Mesendoderm (in vitro differentiated cells): ENCODE measurements around the gene G2E3.

ENCODE experiments used
- DNase-seq: peaks from one replicate; pipeline ENCODE4 v3.0.0; 2013
- H2AK5ac ChIP-seq: 2 replicates; pipeline ENCODE4 v1.6.1; 2013; ENCODE audit warnings: low read length, inconsistent platforms
- H2BK120ac ChIP-seq: 2 replicates; pipeline ENCODE4 v1.6.1; 2013; ENCODE audit warnings: low read depth, mild to moderate bottlenecking, low read length, moderate library complexity, mixed read lengths
- H2BK15ac ChIP-seq: replicated peaks from 2 replicates; pipeline ENCODE4 v1.6.1; 2013; ENCODE audit warnings: low read depth, mild to moderate bottlenecking, moderate library complexity
- H2BK5ac ChIP-seq: 2 replicates; pipeline ENCODE4 v1.6.1; 2013; ENCODE audit warnings: low read length, inconsistent platforms
- H3K18ac ChIP-seq: 2 replicates; pipeline ENCODE4 v1.6.1; 2013; ENCODE audit warnings: mild to moderate bottlenecking, low read length, mixed read lengths
- H3K23ac ChIP-seq: one replicate; pipeline ENCODE4 v1.6.1; 2013; ENCODE audit warnings: low read length
- H3K27ac ChIP-seq: 2 replicates; pipeline ENCODE4 v1.5.1; 2013; ENCODE audit warnings: low read depth, mild to moderate bottlenecking, inconsistent platforms, low read length, moderate library complexity
- H3K27me3 ChIP-seq: 2 replicates; pipeline ENCODE4 v1.6.1; 2013; ENCODE audit warnings: low read length, control low read depth, mild to moderate bottlenecking, inconsistent platforms; ENCODE audit not compliant: insufficient read depth, poor library complexity
- H3K36me3 ChIP-seq: 2 replicates; pipeline ENCODE4 v1.6.1; 2013; ENCODE audit warnings: low read length, inconsistent platforms; ENCODE audit not compliant: control insufficient read depth, insufficient read depth
- H3K4ac ChIP-seq: one replicate; pipeline ENCODE4 v1.6.1; 2013; ENCODE audit warnings: low read depth, mild to moderate bottlenecking, low read length, moderate library complexity
- H3K4me1 ChIP-seq: 2 replicates; pipeline ENCODE4 v1.6.1; 2013; ENCODE audit warnings: low read depth, low read length, inconsistent platforms; ENCODE audit not compliant: control insufficient read depth
- H3K4me2 ChIP-seq: 2 replicates; pipeline ENCODE4 v1.6.1; 2013; ENCODE audit warnings: low read length
- H3K4me3 ChIP-seq: 2 replicates; pipeline ENCODE4 v1.5.1; 2013; ENCODE audit warnings: mild to moderate bottlenecking, low read length
- H3K56ac ChIP-seq: one replicate; pipeline ENCODE4 v1.6.1; 2013; ENCODE audit warnings: low read length
- H3K79me1 ChIP-seq: 2 replicates; pipeline ENCODE4 v1.6.1; 2013; ENCODE audit warnings: low read length, inconsistent platforms
- H3K79me2 ChIP-seq: 2 replicates; pipeline ENCODE4 v1.6.1; 2013; ENCODE audit warnings: mild to moderate bottlenecking, low read length; ENCODE audit not compliant: control insufficient read depth, insufficient read depth
- H3K9ac ChIP-seq: 2 replicates; pipeline ENCODE4 v1.6.1; 2013; ENCODE audit warnings: low read length, inconsistent platforms
- H4K5ac ChIP-seq: one replicate; pipeline ENCODE4 v1.6.1; 2013; ENCODE audit warnings: low read length
- H4K8ac ChIP-seq: one replicate; pipeline ENCODE4 v1.6.1; 2013; ENCODE audit warnings: low read depth, mild to moderate bottlenecking, control low read depth, low read length, moderate library complexity
- WGBS: extraction: QIAGEN DNeasy Blood & Tissue Kit; methylation state at CpG from one replicate; pipeline ENCODE4 v1.1.7; 2013; ENCODE audit warnings: low lambda C conversion rate, missing lambda C conversion rate; ENCODE audit not compliant: insufficient coverage; ENCODE audit errors: extremely low coverage; 5-methylcytosine and 5-hydroxymethylcytosine counted together

G2E3 gene

DNA sequence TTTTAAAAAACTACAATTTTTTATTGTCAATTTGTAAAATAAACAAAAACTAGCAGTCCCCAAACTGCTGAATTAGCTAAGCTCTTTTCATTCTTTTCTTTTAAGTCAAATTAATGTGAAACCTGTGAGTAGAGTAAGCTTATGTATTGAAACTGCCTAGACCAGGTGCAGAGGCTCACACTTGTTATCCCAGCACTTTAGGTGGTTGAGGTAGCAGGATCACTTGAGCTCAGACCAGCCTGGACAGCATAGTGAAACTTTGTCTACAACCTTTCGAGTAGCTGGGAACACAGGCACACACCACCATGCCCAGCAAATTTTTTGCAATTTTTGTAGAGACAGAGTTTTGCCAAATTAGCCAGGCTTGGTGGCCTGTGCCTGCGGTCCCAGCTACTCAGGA, 89.5 kb downstream of the G2E3 start:
- H3K4me1 ChIP-seq, result no peaks in the 10 kb centered on the region
- no peaks in the 10 kb centered on the region for H3K27me3 ChIP-seq
- H2AK5ac ChIP-seq, result no peak overlapping the region
- H3K9ac ChIP-seq, result no peak overlapping the region
- H3K79me2 ChIP-seq, result no peaks in the 10 kb centered on the region
- H3K56ac ChIP-seq, result no peak overlapping the region
- no peak overlapping the region for H3K18ac ChIP-seq
- no peak overlapping the region for H2BK15ac ChIP-seq
- H3K23ac ChIP-seq, result no peak overlapping the region
- H3K4me2 ChIP-seq, result no peak overlapping the region
- H3K27ac ChIP-seq, result no peak overlapping the region
- H3K4me3 ChIP-seq, result no peak overlapping the region
- no CpG with 5 or more reads among the region's 2 CpGs for WGBS
- no peak overlapping the region for H4K5ac ChIP-seq
- no peaks in the 10 kb centered on the region for H3K79me1 ChIP-seq
- H2BK120ac ChIP-seq, result no peak overlapping the region
- no peak for DNase-seq
- H2BK5ac ChIP-seq, result no peak overlapping the region
- H3K36me3 ChIP-seq, result no peaks in the 10 kb centered on the region
- H3K4ac ChIP-seq, result no peak overlapping the region
- H4K8ac ChIP-seq, result no peak overlapping the region

DNA sequence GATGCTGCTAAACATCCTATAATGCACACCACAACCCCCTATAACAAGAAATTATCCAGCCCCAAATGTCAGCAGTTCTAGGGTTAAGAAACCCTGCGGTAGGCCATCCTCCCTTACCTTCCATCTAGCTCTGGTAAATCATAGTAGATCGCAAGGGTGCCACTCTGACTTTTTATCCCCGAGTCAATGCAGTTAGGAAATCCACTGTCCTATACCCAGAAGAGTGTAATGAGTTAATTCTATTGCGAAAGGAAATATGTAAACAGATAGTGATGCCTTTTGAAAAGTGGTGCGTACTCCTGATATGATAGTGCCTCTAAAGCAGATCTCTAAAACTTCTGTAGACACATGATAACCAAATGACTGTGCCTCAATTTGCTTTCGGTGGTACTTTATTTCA, 93.0 kb downstream of the G2E3 start:
- H4K8ac ChIP-seq, result no peak overlapping the region
- no peak overlapping the region for H2AK5ac ChIP-seq
- no peaks in the 10 kb centered on the region for H3K27me3 ChIP-seq
- H3K23ac ChIP-seq, result no peak overlapping the region
- no peak overlapping the region for H2BK15ac ChIP-seq
- no peak overlapping the region for H3K56ac ChIP-seq
- WGBS, result no CpG with 5 or more reads among the region's 6 CpGs
- DNase-seq, result no peak
- H3K4ac ChIP-seq, result no peak overlapping the region
- H3K36me3 ChIP-seq, result no peaks in the 10 kb centered on the region
- no peak overlapping the region for H2BK5ac ChIP-seq
- no peak overlapping the region for H3K4me2 ChIP-seq
- H3K4me3 ChIP-seq, result no peak overlapping the region
- no peak overlapping the region for H4K5ac ChIP-seq
- peaks cover 2% of the 10 kb centered on the region for H3K79me1 ChIP-seq
- no peaks in the 10 kb centered on the region for H3K79me2 ChIP-seq
- H3K4me1 ChIP-seq, result no peaks in the 10 kb centered on the region
- H3K18ac ChIP-seq, result no peak overlapping the region
- no peak overlapping the region for H2BK120ac ChIP-seq
- H3K27ac ChIP-seq, result no peak overlapping the region
- no peak overlapping the region for H3K9ac ChIP-seq

DNA sequence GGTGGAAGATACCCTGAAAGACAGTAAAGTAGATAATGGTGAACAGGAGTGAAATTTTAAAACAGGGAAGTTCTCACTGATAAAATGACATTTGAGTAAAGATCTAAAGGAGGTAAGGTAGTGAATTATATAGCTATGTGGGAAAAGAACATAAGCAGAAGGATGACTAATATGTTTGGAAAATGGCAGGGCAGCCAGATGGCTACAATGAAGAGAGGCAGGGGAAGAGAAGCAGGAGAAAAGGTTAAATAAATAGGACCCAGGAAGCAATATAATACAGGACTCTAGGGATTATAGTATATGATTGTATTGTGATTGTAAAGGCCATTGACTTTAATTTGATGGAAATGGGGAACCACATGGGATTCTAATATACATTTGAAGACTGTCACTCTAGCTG, 96.2 kb downstream of the G2E3 start:
- Histone ChIP-seq H3K56ac (no peak overlapping the region), H3K27ac (no peak overlapping the region), H2BK120ac (no peak overlapping the region), H3K4me2 (no peak overlapping the region), H2BK5ac (no peak overlapping the region), H3K4ac (no peak overlapping the region), H3K27me3 (no peaks in the 10 kb centered on the region), H4K5ac (no peak overlapping the region), H2BK15ac (no peak overlapping the region), H3K23ac (no peak overlapping the region), H3K4me3 (no peak overlapping the region), H2AK5ac (no peak overlapping the region), H3K79me2 (no peaks in the 10 kb centered on the region), H3K4me1 (no peaks in the 10 kb centered on the region), H3K36me3 (no peaks in the 10 kb centered on the region), H3K9ac (no peak overlapping the region), H3K79me1 (peaks cover 2% of the 10 kb centered on the region), H4K8ac (no peak overlapping the region), H3K18ac (no peak overlapping the region)
- DNase-seq, result no peak

DNA sequence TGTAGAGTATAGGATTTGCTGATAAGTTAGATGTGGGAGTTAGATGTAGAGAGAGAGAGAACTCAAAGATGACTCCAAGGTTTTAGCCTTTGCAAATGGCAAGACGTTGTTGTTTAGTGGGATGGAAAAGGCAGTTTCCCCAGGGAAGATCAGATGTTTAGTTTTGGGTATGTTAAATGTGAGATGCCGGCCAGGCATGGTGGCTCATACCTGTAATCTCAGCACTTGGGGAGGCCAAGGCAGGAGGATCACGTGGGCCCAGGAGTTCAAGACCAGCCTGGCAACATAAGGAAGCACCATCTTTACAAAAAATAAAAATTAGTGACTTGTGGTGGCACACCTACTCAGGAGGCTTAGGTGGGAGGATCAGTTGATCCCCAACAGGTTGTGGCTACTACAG, 96.7 kb downstream of the G2E3 start:
- H2BK15ac ChIP-seq, result no peak overlapping the region
- no peaks in the 10 kb centered on the region for H3K36me3 ChIP-seq
- H3K18ac ChIP-seq, result no peak overlapping the region
- no peak overlapping the region for H3K9ac ChIP-seq
- H2BK5ac ChIP-seq, result no peak overlapping the region
- H3K79me2 ChIP-seq, result no peaks in the 10 kb centered on the region
- no CpG with 5 or more reads among the region's 3 CpGs for WGBS
- no peak overlapping the region for H3K27ac ChIP-seq
- no peak overlapping the region for H3K23ac ChIP-seq
- no peak overlapping the region for H3K4me3 ChIP-seq
- no peak overlapping the region for H3K56ac ChIP-seq
- H4K8ac ChIP-seq, result no peak overlapping the region
- no peak overlapping the region for H3K4ac ChIP-seq
- H3K4me2 ChIP-seq, result no peak overlapping the region
- H3K79me1 ChIP-seq, result peaks cover 2% of the 10 kb centered on the region
- no peak for DNase-seq
- H3K4me1 ChIP-seq, result no peaks in the 10 kb centered on the region
- no peak overlapping the region for H2AK5ac ChIP-seq
- H2BK120ac ChIP-seq, result no peak overlapping the region
- H4K5ac ChIP-seq, result no peak overlapping the region
- no peaks in the 10 kb centered on the region for H3K27me3 ChIP-seq

DNA sequence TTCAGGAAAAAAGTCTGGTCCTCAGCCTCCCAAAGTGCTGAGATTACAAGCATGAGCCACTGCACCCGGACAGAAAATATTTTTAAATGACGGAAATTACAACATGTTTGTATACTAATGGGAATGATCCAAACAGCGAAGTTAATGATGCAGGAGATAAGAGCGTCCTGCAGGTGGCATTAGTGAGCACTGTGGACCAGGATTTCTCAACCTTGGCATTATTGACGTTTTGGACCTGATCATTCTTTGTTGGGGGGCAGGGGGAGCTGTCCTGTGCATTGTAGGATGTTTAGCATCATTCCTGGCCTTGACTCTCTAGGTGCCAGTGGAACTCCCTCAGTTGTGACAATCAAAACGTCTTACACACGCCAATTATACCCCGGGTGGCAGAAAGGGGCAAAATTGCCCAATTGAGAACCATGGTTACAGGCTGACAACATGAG, 97.3 kb downstream of the G2E3 start:
- WGBS, result no CpG with 5 or more reads among the region's 8 CpGs
- no peak overlapping the region for H4K5ac ChIP-seq
- no peak overlapping the region for H3K9ac ChIP-seq
- no peak overlapping the region for H3K23ac ChIP-seq
- H3K27me3 ChIP-seq, result no peaks in the 10 kb centered on the region
- no peak overlapping the region for H3K27ac ChIP-seq
- H3K18ac ChIP-seq, result no peak overlapping the region
- no peak overlapping the region for H3K4me2 ChIP-seq
- no peak overlapping the region for H2BK15ac ChIP-seq
- H2BK5ac ChIP-seq, result no peak overlapping the region
- no peak overlapping the region for H3K4me3 ChIP-seq
- H2BK120ac ChIP-seq, result no peak overlapping the region
- H3K79me1 ChIP-seq, result peaks cover 2% of the 10 kb centered on the region
- no peak overlapping the region for H2AK5ac ChIP-seq
- no peak overlapping the region for H4K8ac ChIP-seq
- H3K79me2 ChIP-seq, result no peaks in the 10 kb centered on the region
- no peaks in the 10 kb centered on the region for H3K36me3 ChIP-seq
- DNase-seq, result peak; percentile 49
- no peak overlapping the region for H3K56ac ChIP-seq
- no peaks in the 10 kb centered on the region for H3K4me1 ChIP-seq
- no peak overlapping the region for H3K4ac ChIP-seq

DNA sequence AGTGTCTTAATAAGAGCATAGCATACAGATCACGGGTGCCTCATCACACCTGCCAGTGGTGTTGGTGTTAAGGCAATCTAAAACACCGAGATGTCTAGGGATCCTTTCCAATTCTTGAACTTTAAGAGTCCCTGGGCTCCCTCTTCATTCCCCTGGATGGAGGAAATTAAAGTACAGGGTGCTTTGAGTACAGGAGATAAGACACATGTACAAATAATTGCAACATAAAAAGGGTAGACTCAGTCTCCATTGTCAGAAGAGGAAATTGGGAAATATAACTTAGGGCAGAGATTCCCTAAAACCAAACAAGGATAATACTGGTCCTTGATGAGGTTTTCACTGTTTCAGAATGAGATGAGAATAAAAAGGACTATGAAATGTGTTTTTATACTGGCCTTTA, 98.1 kb downstream of the G2E3 start:
- H3K4me1 ChIP-seq, result no peaks in the 10 kb centered on the region
- DNase-seq, result no peak
- no peak overlapping the region for H2BK120ac ChIP-seq
- no peak overlapping the region for H3K4me3 ChIP-seq
- H3K4ac ChIP-seq, result no peak overlapping the region
- no peaks in the 10 kb centered on the region for H3K27me3 ChIP-seq
- no peak overlapping the region for H3K9ac ChIP-seq
- H2BK15ac ChIP-seq, result no peak overlapping the region
- H3K27ac ChIP-seq, result no peak overlapping the region
- WGBS, result no CpG with 5 or more reads among the region's 2 CpGs
- H3K18ac ChIP-seq, result no peak overlapping the region
- H2BK5ac ChIP-seq, result no peak overlapping the region
- no peak overlapping the region for H4K8ac ChIP-seq
- H3K4me2 ChIP-seq, result no peak overlapping the region
- no peaks in the 10 kb centered on the region for H3K79me2 ChIP-seq
- H4K5ac ChIP-seq, result no peak overlapping the region
- no peak overlapping the region for H3K23ac ChIP-seq
- H2AK5ac ChIP-seq, result no peak overlapping the region
- H3K56ac ChIP-seq, result no peak overlapping the region
- H3K79me1 ChIP-seq, result peaks cover 2% of the 10 kb centered on the region
- no peaks in the 10 kb centered on the region for H3K36me3 ChIP-seq
